ENCODE data around the gene HOXA9.

Gene HOXA9

GRCh38 chr7:27143023-27143949, 22.1 kb downstream of the HOXA9 start, which contains the start of gene HOXA5:
Gene HOXA5, minus strand, starts transcription at chr7:27143681. Its CDS starts 74 bp downstream, at chr7:27143607.
- H3K27me3 ChIP-seq (ENCODE audit: insufficient read depth, low read length), result peaks cover 99% of the 10 kb centered on the region

GRCh38 chr7:27142580-27143022, 22.7 kb downstream of the HOXA9 start:
- Histone ChIP-seq H3K36me3 (ENCODE audit: insufficient read depth, low read length) (no peaks in the 10 kb centered on the region), H3K4me1 (ENCODE audit: insufficient read depth, low read length) (peaks cover 13% of the 10 kb centered on the region), H3K27me3 (ENCODE audit: insufficient read depth, low read length) (peaks cover 100% of the 10 kb centered on the region), H3K4me3 (ENCODE audit: low read length) (no peak overlapping the region), H3K9me3 (ENCODE audit: low read length) (peaks cover 6% of the 10 kb centered on the region), H2AFZ (ENCODE audit: low read depth, low read length) (peak overlapping the region; percentile 87)

More at GRCh38 chr7:27143023-27143949, 22.1 kb downstream of the HOXA9 start, which contains the start of gene HOXA5:
- H2AFZ ChIP-seq (ENCODE audit: low read depth, low read length), result peak within 1 kb of the TSS; percentile 87
- H3K36me3 ChIP-seq (ENCODE audit: insufficient read depth, low read length), result no peaks in the 10 kb centered on the region
- peaks cover 6% of the 10 kb centered on the region for H3K9me3 ChIP-seq (ENCODE audit: low read length)
- peak within 1 kb of the TSS; percentile 33 for H3K4me3 ChIP-seq (ENCODE audit: low read length)
- peaks cover 13% of the 10 kb centered on the region for H3K4me1 ChIP-seq (ENCODE audit: insufficient read depth, low read length)

GRCh38 chr7:27141923-27142579, 23.3 kb downstream of the HOXA9 start:
- Histone ChIP-seq H3K9me3 (ENCODE audit: low read length) (peaks cover 6% of the 10 kb centered on the region), H3K36me3 (ENCODE audit: insufficient read depth, low read length) (no peaks in the 10 kb centered on the region), H3K27me3 (ENCODE audit: insufficient read depth, low read length) (peaks cover 100% of the 10 kb centered on the region), H2AFZ (ENCODE audit: low read depth, low read length) (no peak overlapping the region), H3K4me1 (ENCODE audit: insufficient read depth, low read length) (peaks cover 13% of the 10 kb centered on the region), H3K4me3 (ENCODE audit: low read length) (no peak overlapping the region)

- Histone ChIP-seq H3K4me1 (ENCODE audit: insufficient read depth, low read length) (peaks cover 13% of the 10 kb centered on the region), H2AFZ (ENCODE audit: low read depth, low read length) (no peak overlapping the region), H3K9me3 (ENCODE audit: low read length) (peaks cover 3% of the 10 kb centered on the region), H3K36me3 (ENCODE audit: insufficient read depth, low read length) (no peaks in the 10 kb centered on the region), H3K27me3 (ENCODE audit: insufficient read depth, low read length) (peaks cover 100% of the 10 kb centered on the region), H3K4me3 (ENCODE audit: low read length) (no peak overlapping the region)
Measured at GRCh38 chr7:27141137-27141922, 24.0 kb downstream of the HOXA9 start.

- H3K36me3 ChIP-seq (ENCODE audit: insufficient read depth, low read length), result no peaks in the 10 kb centered on the region
- peaks cover 3% of the 10 kb centered on the region for H3K9me3 ChIP-seq (ENCODE audit: low read length)
- H2AFZ ChIP-seq (ENCODE audit: low read depth, low read length), result peak overlapping the region; percentile 56
- peaks cover 13% of the 10 kb centered on the region for H3K4me1 ChIP-seq (ENCODE audit: insufficient read depth, low read length)
- H3K27me3 ChIP-seq (ENCODE audit: insufficient read depth, low read length), result peaks cover 100% of the 10 kb centered on the region
- H3K4me3 ChIP-seq (ENCODE audit: low read length), result no peak overlapping the region
Measured at GRCh38 chr7:27140126-27140857, 25.0 kb downstream of the HOXA9 start.

GRCh38 chr7:27139334-27140125, 25.8 kb downstream of the HOXA9 start:
- no peaks in the 10 kb centered on the region for H3K36me3 ChIP-seq (ENCODE audit: insufficient read depth, low read length)
- H3K27me3 ChIP-seq (ENCODE audit: insufficient read depth, low read length), result peaks cover 100% of the 10 kb centered on the region
- peak overlapping the region; percentile 56 for H2AFZ ChIP-seq (ENCODE audit: low read depth, low read length)
- peaks cover 3% of the 10 kb centered on the region for H3K9me3 ChIP-seq (ENCODE audit: low read length)
- H3K4me3 ChIP-seq (ENCODE audit: low read length), result peak overlapping the region; percentile 24
- peaks cover 13% of the 10 kb centered on the region for H3K4me1 ChIP-seq (ENCODE audit: insufficient read depth, low read length)

- peaks cover 3% of the 10 kb centered on the region for H3K9me3 ChIP-seq (ENCODE audit: low read length)
- no peaks in the 10 kb centered on the region for H3K36me3 ChIP-seq (ENCODE audit: insufficient read depth, low read length)
- peaks cover 100% of the 10 kb centered on the region for H3K27me3 ChIP-seq (ENCODE audit: insufficient read depth, low read length)
- peaks cover 13% of the 10 kb centered on the region for H3K4me1 ChIP-seq (ENCODE audit: insufficient read depth, low read length)
- H3K4me3 ChIP-seq (ENCODE audit: low read length), result no peak overlapping the region
- no peak overlapping the region for H2AFZ ChIP-seq (ENCODE audit: low read depth, low read length)
Measured at GRCh38 chr7:27138985-27139333, 26.4 kb downstream of the HOXA9 start.

GRCh38 chr7:27138472-27138871, 26.9 kb downstream of the HOXA9 start:
- H2AFZ ChIP-seq (ENCODE audit: low read depth, low read length), result no peak overlapping the region
- peaks cover 3% of the 10 kb centered on the region for H3K9me3 ChIP-seq (ENCODE audit: low read length)
- H3K27me3 ChIP-seq (ENCODE audit: insufficient read depth, low read length), result peaks cover 100% of the 10 kb centered on the region
- H3K4me1 ChIP-seq (ENCODE audit: insufficient read depth, low read length), result peaks cover 12% of the 10 kb centered on the region
- no peak overlapping the region for H3K4me3 ChIP-seq (ENCODE audit: low read length)
- H3K36me3 ChIP-seq (ENCODE audit: insufficient read depth, low read length), result no peaks in the 10 kb centered on the region

- peaks cover 3% of the 10 kb centered on the region for H3K9me3 ChIP-seq (ENCODE audit: low read length)
- H3K36me3 ChIP-seq (ENCODE audit: insufficient read depth, low read length), result no peaks in the 10 kb centered on the region
- H2AFZ ChIP-seq (ENCODE audit: low read depth, low read length), result no peak overlapping the region
- no peak overlapping the region for H3K4me3 ChIP-seq (ENCODE audit: low read length)
- H3K27me3 ChIP-seq (ENCODE audit: insufficient read depth, low read length), result peaks cover 100% of the 10 kb centered on the region
- peaks cover 5% of the 10 kb centered on the region for H3K4me1 ChIP-seq (ENCODE audit: insufficient read depth, low read length)
Measured at GRCh38 chr7:27137640-27138315, 27.6 kb downstream of the HOXA9 start.

- Histone ChIP-seq H3K9me3 (ENCODE audit: low read length) (peaks cover 1% of the 10 kb centered on the region), H3K4me1 (ENCODE audit: insufficient read depth, low read length) (no peaks in the 10 kb centered on the region), H3K36me3 (ENCODE audit: insufficient read depth, low read length) (no peaks in the 10 kb centered on the region), H2AFZ (ENCODE audit: low read depth, low read length) (no peak overlapping the region), H3K27me3 (ENCODE audit: insufficient read depth, low read length) (peaks cover 95% of the 10 kb centered on the region), H3K4me3 (ENCODE audit: low read length) (no peak overlapping the region)
Measured at GRCh38 chr7:27134392-27134791, 30.9 kb downstream of the HOXA9 start.

GRCh38 chr7:27133409-27134231, 31.7 kb downstream of the HOXA9 start:
- Histone ChIP-seq H2AFZ (ENCODE audit: low read depth, low read length) (no peak overlapping the region), H3K27me3 (ENCODE audit: insufficient read depth, low read length) (peaks cover 95% of the 10 kb centered on the region), H3K36me3 (ENCODE audit: insufficient read depth, low read length) (no peaks in the 10 kb centered on the region), H3K9me3 (ENCODE audit: low read length) (peaks cover 4% of the 10 kb centered on the region), H3K4me3 (ENCODE audit: low read length) (no peak overlapping the region), H3K4me1 (ENCODE audit: insufficient read depth, low read length) (no peaks in the 10 kb centered on the region)

Measured in neuron (in vitro differentiated cells).